ENCODE data around the gene WRNIP1. TPM values are rescaled to one million over a fixed set of nuclear protein-coding genes. Genes with fewer than 3 reads are reported as not detected.
A peak's percentile ranks its signal among the peaks of the same experiment; 100 is the strongest.

WRNIP1 gene
- total RNA-seq, 1 donor from 2014 or later = 40.4 TPM

- no peak for DNase-seq (ENCODE audit: low spot score, unreplicated experiment)
- no peaks in the 10 kb centered on the region for H3K27me3 Mint-ChIP-seq
- no peak overlapping the region for H3K27ac Mint-ChIP-seq
- H3K4me3 Mint-ChIP-seq (ENCODE audit: low read depth) = no peak overlapping the region
- H3K36me3 Mint-ChIP-seq (ENCODE audit: insufficient read depth) = peaks cover 5% of the 10 kb centered on the region
- TF ChIP-seq CTCF (IDR thresholded peaks at IDR 0.05; ENCODE audit: unreplicated experiment) = no peak
- no peaks in the 10 kb centered on the region for H3K9me3 Mint-ChIP-seq (ENCODE audit: low read depth)
- H3K4me1 Mint-ChIP-seq (ENCODE audit: low read depth) = no peaks in the 10 kb centered on the region
These were observed 16.6 kb downstream of the WRNIP1 start for GRCh38 chr6:2781685-2782355.

GRCh38 chr6:2782356-2782708 lies 17.1 kb downstream of the WRNIP1 start:
- Mint-ChIP-seq H3K4me3 (ENCODE audit: low read depth) (no peak overlapping the region), H3K9me3 (ENCODE audit: low read depth) (peaks cover 3% of the 10 kb centered on the region), H3K27me3 (no peaks in the 10 kb centered on the region), H3K4me1 (ENCODE audit: low read depth) (no peaks in the 10 kb centered on the region), H3K27ac (no peak overlapping the region), H3K36me3 (ENCODE audit: insufficient read depth) (peaks cover 8% of the 10 kb centered on the region)
- no peak for TF ChIP-seq CTCF (IDR thresholded peaks at IDR 0.05; ENCODE audit: unreplicated experiment)
- DNase-seq (ENCODE audit: low spot score, unreplicated experiment) = no peak

GRCh38 chr6:2782825-2783187 lies 17.6 kb downstream of the WRNIP1 start:
- Mint-ChIP-seq H3K27me3 (no peaks in the 10 kb centered on the region), H3K9me3 (ENCODE audit: low read depth) (peaks cover 3% of the 10 kb centered on the region), H3K4me3 (ENCODE audit: low read depth) (no peak overlapping the region), H3K4me1 (ENCODE audit: low read depth) (no peaks in the 10 kb centered on the region), H3K27ac (peak overlapping the region; percentile 40), H3K36me3 (ENCODE audit: insufficient read depth) (peaks cover 12% of the 10 kb centered on the region)
- no peak for DNase-seq (ENCODE audit: low spot score, unreplicated experiment)
- TF ChIP-seq CTCF (IDR thresholded peaks at IDR 0.05; ENCODE audit: unreplicated experiment) = no peak

- no peak for DNase-seq (ENCODE audit: low spot score, unreplicated experiment)
- peak overlapping the region; percentile 40 for H3K27ac Mint-ChIP-seq
These were observed 18.2 kb downstream of the WRNIP1 start for GRCh38 chr6:2783188-2783963.

GRCh38 chr6:2784061-2784460 lies 18.9 kb downstream of the WRNIP1 start:
- Mint-ChIP-seq H3K9me3 (ENCODE audit: low read depth) (peaks cover 3% of the 10 kb centered on the region), H3K27ac (no peak overlapping the region), H3K27me3 (no peaks in the 10 kb centered on the region), H3K4me3 (ENCODE audit: low read depth) (no peak overlapping the region), H3K36me3 (ENCODE audit: insufficient read depth) (peaks cover 14% of the 10 kb centered on the region), H3K4me1 (ENCODE audit: low read depth) (no peaks in the 10 kb centered on the region)
- no peak for TF ChIP-seq CTCF (IDR thresholded peaks at IDR 0.05; ENCODE audit: unreplicated experiment)
- no peak for DNase-seq (ENCODE audit: low spot score, unreplicated experiment)

More at GRCh38 chr6:2783188-2783963, 18.2 kb downstream of the WRNIP1 start:
- no peak for TF ChIP-seq CTCF (IDR thresholded peaks at IDR 0.05; ENCODE audit: unreplicated experiment)
- H3K4me1 Mint-ChIP-seq (ENCODE audit: low read depth) = no peaks in the 10 kb centered on the region
- no peak overlapping the region for H3K4me3 Mint-ChIP-seq (ENCODE audit: low read depth)
- peaks cover 3% of the 10 kb centered on the region for H3K9me3 Mint-ChIP-seq (ENCODE audit: low read depth)
- H3K36me3 Mint-ChIP-seq (ENCODE audit: insufficient read depth) = peaks cover 14% of the 10 kb centered on the region
- no peaks in the 10 kb centered on the region for H3K27me3 Mint-ChIP-seq
